CD14-positive monocyte (primary cell): ENCODE data around the gene TFPT. TPM values are rescaled to one million over a fixed set of nuclear protein-coding genes. Genes with fewer than 3 reads are reported as not detected.

Experiments
- DNase-seq, 3 donors: peaks; one replicate each; pipeline ENCODE4 v3.0.0-alpha.2; 2011 to 2022
- H2AFZ ChIP-seq: 2 replicates; pipeline ENCODE4 v1.6.0; 2012; ENCODE audit warnings: mild to moderate bottlenecking, low read depth, low read length, inconsistent platforms; ENCODE audit not compliant: insufficient read depth, poor library complexity, severe bottlenecking
- H3K27ac ChIP-seq, 2 donors: 1 replicate in 1 of 2; 2 replicates in 1 of 2; pipeline ENCODE4 v1.5.1; 2012 to 2013; ENCODE audit warnings: low read length in 2 of 2, control low read depth in 1 of 2, inconsistent platforms in 1 of 2, low read depth in 1 of 2, mild to moderate bottlenecking in 1 of 2
- H3K27me3 ChIP-seq, 2 donors: one replicate each; pipeline versions ENCODE4 v1.6.0 to v1.6.1; 2011 to 2013; ENCODE audit warnings: low read length in 2 of 2; ENCODE audit not compliant: control insufficient read depth in 2 of 2, insufficient read depth in 2 of 2
- H3K36me3 ChIP-seq, 2 donors: replicated peaks in 1 of 2; 1 replicate in 1 of 2; 2 replicates in 1 of 2; pipeline versions ENCODE4 v1.5.1 to v1.6.1; 2012 to 2013; ENCODE audit warnings: low read length in 2 of 2, control low read depth in 1 of 2, inconsistent platforms in 1 of 2, mild to moderate bottlenecking in 1 of 2; ENCODE audit not compliant: insufficient read depth in 2 of 2, control insufficient read depth in 1 of 2
- H3K4me1 ChIP-seq, 2 donors: 1 replicate in 1 of 2; 2 replicates in 1 of 2; pipeline versions ENCODE4 v1.5.1 to v1.6.1; 2012 to 2013; ENCODE audit warnings: low read length in 2 of 2, control low read depth in 1 of 2, inconsistent platforms in 1 of 2, mild to moderate bottlenecking in 1 of 2, moderate library complexity in 1 of 2; ENCODE audit not compliant: insufficient read depth in 2 of 2, control insufficient read depth in 1 of 2
- H3K4me2 ChIP-seq: replicated peaks from 2 replicates; pipeline ENCODE3; 2012; ENCODE audit warnings: low read length, moderate library complexity, mild to moderate bottlenecking; ENCODE audit not compliant: poor library complexity, severe bottlenecking; ENCODE audit errors: extremely low read depth
- H3K4me3 ChIP-seq, 3 experiments: fragments of 200-600 bp in 1 of 3; sonication (generic) in 1 of 3; replicated peaks in 1 of 3; 1 replicate in 2 of 3; 2 replicates in 1 of 3; pipeline ENCODE4 v1.5.1; 2011 to 2013; ENCODE audit warnings: low read length in 3 of 3, mild to moderate bottlenecking in 3 of 3, control low read depth in 2 of 3, low read depth in 2 of 3, inconsistent platforms in 1 of 3, moderate library complexity in 1 of 3
- H3K79me2 ChIP-seq: 2 replicates; pipeline ENCODE4 v1.6.0; 2012; ENCODE audit warnings: mild to moderate bottlenecking, control low read depth, inconsistent platforms, low read length, moderate library complexity; ENCODE audit not compliant: insufficient read depth
- H3K9ac ChIP-seq: 2 replicates; pipeline ENCODE4 v1.6.0; 2017; ENCODE audit warnings: low read length, mild to moderate bottlenecking; ENCODE audit not compliant: insufficient read depth, poor library complexity, severe bottlenecking
- H3K9me3 ChIP-seq, 2 donors: replicated peaks in 1 of 2; 1 replicate in 1 of 2; 2 replicates in 1 of 2; pipeline versions ENCODE4 v1.5.1 to v1.6.1; 2012 to 2013; ENCODE audit warnings: low read length in 2 of 2, control low read depth in 1 of 2; ENCODE audit not compliant: control insufficient read depth in 1 of 2, insufficient read depth in 1 of 2
- H4K20me1 ChIP-seq: 2 replicates; pipeline ENCODE4 v1.6.0; 2012; ENCODE audit warnings: mild to moderate bottlenecking, low read length, control low read depth, moderate library complexity; ENCODE audit not compliant: insufficient read depth
- H3K27ac Mint-ChIP-seq, 7 donors: one replicate each; pipeline ENCODE4 v1.8.0; 2020; ENCODE audit warnings: mild to moderate bottlenecking in 7 of 7, mixed read lengths in 7 of 7, moderate library complexity in 6 of 7, inconsistent platforms in 2 of 7
- H3K27me3 Mint-ChIP-seq, 3 donors: one replicate each; pipeline ENCODE4 v1.8.0; 2021 to 2022; ENCODE audit warnings: low read depth in 3 of 3, mild to moderate bottlenecking in 3 of 3, mixed read lengths in 3 of 3, moderate library complexity in 3 of 3, inconsistent platforms in 1 of 3
- H3K36me3 Mint-ChIP-seq, 2 donors: one replicate each; pipeline ENCODE4 v1.8.0; 2020; ENCODE audit warnings: mixed read lengths in 2 of 2, inconsistent platforms in 1 of 2, mild to moderate bottlenecking in 1 of 2
- H3K4me1 Mint-ChIP-seq: one replicate; pipeline ENCODE4 v1.8.0; 2020; ENCODE audit warnings: mild to moderate bottlenecking, mixed read lengths
- H3K4me3 Mint-ChIP-seq, 2 donors: one replicate each; pipeline ENCODE4 v1.8.0; 2020; ENCODE audit warnings: mild to moderate bottlenecking in 2 of 2, mixed read lengths in 2 of 2, moderate library complexity in 1 of 2
- H3K9me3 Mint-ChIP-seq, 7 donors: one replicate each; pipeline ENCODE4 v1.8.0; 2020 to 2022; ENCODE audit warnings: mixed read lengths in 7 of 7, mild to moderate bottlenecking in 6 of 7, moderate library complexity in 6 of 7, inconsistent platforms in 2 of 7
- CTCF ChIP-seq: fragments of 200-600 bp; IDR thresholded peaks from one replicate; pipeline ENCODE4 v1.8.0; 2022; ENCODE audit warnings: antibody characterized with exemption, mild to moderate bottlenecking
- WGBS: methylation state at CpG from one replicate; pipeline ENCODE4 v1.1.5; 2013; ENCODE audit warnings: missing lambda C conversion rate; ENCODE audit not compliant: insufficient coverage; 5-methylcytosine and 5-hydroxymethylcytosine counted together
- intact Hi-C, 2 donors: fragments of 100-400 bp; cut with micrococcal nuclease; formaldehyde crosslinking; loops; one replicate each; pipeline versions ENCODE4 v1.15.0 to v1.15.1; 2023
- polyA plus RNA-seq, 3 donors: library from polyadenylated mRNA; depleted of rRNA in 1 of 3; unstranded in 2 of 3; stranded (reverse) in 1 of 3; fragments of 300-500 nt in 2 of 3; fragments of >200 nt in 1 of 3; fragmentation: Illumina TruSeq in 2 of 3; gene quantifications; 1 replicate in 2 of 3; 2 replicates in 1 of 3; pipeline ENCODE4 v1.2.3, GENCODE V29; 2012 to 2021

Gene TFPT
- polyA plus RNA-seq, 3 donors = 7.0 to 11.5 (median 9.5) TPM

- H3K36me3 Mint-ChIP-seq = peaks cover 56 to 86% of the 10 kb centered on the region in 2 donors
- no peak overlapping the region for H3K4me2 ChIP-seq
- no peak overlapping the region for H2AFZ ChIP-seq
- WGBS = 96% methylated on average over 27 of the region's 41 CpGs
- H3K27me3 Mint-ChIP-seq = peaks cover 0 to 2% (median 0%) of the 10 kb centered on the region in 3 donors
- peaks cover 0 to 2% of the 10 kb centered on the region in 2 donors for H3K9me3 ChIP-seq
- H3K4me1 Mint-ChIP-seq = no peaks in the 10 kb centered on the region
- no peak for DNase-seq
- no peak overlapping the region for H3K27ac ChIP-seq
- no peaks in the 10 kb centered on the region for H3K27me3 ChIP-seq
- peaks cover 0 to 2% (median 0%) of the 10 kb centered on the region in 7 donors for H3K9me3 Mint-ChIP-seq
- H3K36me3 ChIP-seq = peaks cover 67 to 75% of the 10 kb centered on the region in 2 donors
- H3K79me2 ChIP-seq = no peaks in the 10 kb centered on the region
- H3K4me3 ChIP-seq = no peak overlapping the region
- no peak overlapping the region for H3K4me3 Mint-ChIP-seq
- intact Hi-C loops = no loop called here
- TF ChIP-seq CTCF = no peak
- H3K4me1 ChIP-seq = no peaks in the 10 kb centered on the region
- H3K27ac Mint-ChIP-seq = no peak overlapping the region
- H4K20me1 ChIP-seq = no peaks in the 10 kb centered on the region
- no peak overlapping the region for H3K9ac ChIP-seq
Measured at GRCh38 chr19:54128796-54129616, 13.5 kb upstream of the TFPT start.

GRCh38 chr19:54128441-54128725, 12.9 kb upstream of the TFPT start:
- intact Hi-C loops = no loop called here
- Histone ChIP-seq H3K4me3 (no peak overlapping the region), H3K4me2 (no peak overlapping the region), H2AFZ (no peak overlapping the region), H3K79me2 (no peaks in the 10 kb centered on the region), H3K9ac (no peak overlapping the region), H3K27me3 (no peaks in the 10 kb centered on the region), H3K36me3 (peaks cover 73 to 81% of the 10 kb centered on the region in 2 donors), H3K4me1 (no peaks in the 10 kb centered on the region), H4K20me1 (no peaks in the 10 kb centered on the region), H3K27ac (no peak overlapping the region), H3K9me3 (no peaks in the 10 kb centered on the region)
- H3K27me3 Mint-ChIP-seq = no peaks in the 10 kb centered on the region
- WGBS = 95% methylated on average over 17 of the region's 20 CpGs
- no peaks in the 10 kb centered on the region for H3K4me1 Mint-ChIP-seq
- no peak overlapping the region for H3K4me3 Mint-ChIP-seq
- DNase-seq = no peak
- H3K36me3 Mint-ChIP-seq = peaks cover 63 to 92% of the 10 kb centered on the region in 2 donors
- no peak overlapping the region for H3K27ac Mint-ChIP-seq
- no peaks in the 10 kb centered on the region for H3K9me3 Mint-ChIP-seq
- no peak for TF ChIP-seq CTCF
